ENCODE data around the gene ZNF791.

- TF ChIP-seq CTCF (IDR thresholded peaks at IDR 0.05 in 8 of 11, conservative IDR thresholded peaks at IDR 0.05 in 3 of 11) (peak; percentile 65 to 92 (median 83)), POLR2A (IDR thresholded peaks at IDR 0.05) (no peak), POLR2AphosphoS5 (IDR thresholded peaks at IDR 0.05) (peak; percentile 5 to 52 (median 5))
Observed at GRCh38 chr19:12676384-12676792, 65.7 kb downstream of the ZNF791 start.
